ENCODE measurements around the gene ZBTB34. TPM values are rescaled to one million over a fixed set of nuclear protein-coding genes. Genes with fewer than 3 reads are reported as not detected.

Gene ZBTB34, protein sequence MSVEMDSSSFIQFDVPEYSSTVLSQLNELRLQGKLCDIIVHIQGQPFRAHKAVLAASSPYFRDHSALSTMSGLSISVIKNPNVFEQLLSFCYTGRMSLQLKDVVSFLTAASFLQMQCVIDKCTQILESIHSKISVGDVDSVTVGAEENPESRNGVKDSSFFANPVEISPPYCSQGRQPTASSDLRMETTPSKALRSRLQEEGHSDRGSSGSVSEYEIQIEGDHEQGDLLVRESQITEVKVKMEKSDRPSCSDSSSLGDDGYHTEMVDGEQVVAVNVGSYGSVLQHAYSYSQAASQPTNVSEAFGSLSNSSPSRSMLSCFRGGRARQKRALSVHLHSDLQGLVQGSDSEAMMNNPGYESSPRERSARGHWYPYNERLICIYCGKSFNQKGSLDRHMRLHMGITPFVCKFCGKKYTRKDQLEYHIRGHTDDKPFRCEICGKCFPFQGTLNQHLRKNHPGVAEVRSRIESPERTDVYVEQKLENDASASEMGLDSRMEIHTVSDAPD
- 15.6 and 15.8 TPM in 2 replicates for total RNA-seq (2021)
- long read RNA-seq, full-length matches to known transcripts: 4 of 4 reads
- long read RNA-seq, partial matches to known transcripts: 0 of 4 reads
- long read RNA-seq, other reads (novel, unspliced or antisense): 0 of 4 reads

DNA sequence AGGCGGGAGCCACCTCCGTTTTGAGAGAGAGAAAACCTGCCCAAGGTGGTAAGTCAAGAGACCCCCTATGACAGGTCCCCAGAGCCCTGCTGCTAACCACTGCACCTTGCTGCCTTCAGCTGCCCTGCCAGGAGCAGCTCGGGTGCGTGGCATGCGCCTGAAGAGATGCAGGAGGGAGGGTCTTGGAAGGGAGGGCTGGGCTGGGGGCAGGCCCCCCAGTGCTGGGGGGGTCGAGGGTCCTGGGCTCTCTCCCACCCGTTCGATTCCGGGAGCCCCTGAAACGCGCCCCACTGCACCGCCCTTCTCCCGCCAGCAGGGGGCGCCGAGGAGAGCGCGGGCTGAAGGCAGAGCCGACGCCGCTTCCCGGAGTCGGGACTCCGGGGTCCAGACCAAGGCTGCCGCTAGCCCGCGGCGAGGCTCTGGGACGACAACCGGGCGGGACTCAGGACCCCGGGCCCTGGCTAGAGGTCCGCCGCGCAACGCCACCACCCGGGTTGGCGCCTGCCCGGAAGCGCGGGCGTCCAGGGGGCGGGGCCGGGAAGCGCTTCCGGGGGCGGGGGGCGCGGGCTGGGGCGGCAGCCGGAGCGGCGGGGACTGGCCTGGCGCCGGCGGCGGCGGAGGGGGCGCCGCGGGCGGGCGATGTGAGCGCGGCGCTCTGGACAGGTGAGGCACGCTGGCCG, at the start of gene ZBTB34:
ZBTB34 (plus strand) TSS at position 563 of the 680 bp plus-strand sequence. CDS start 18,761 bp downstream, outside the sequence.
- Histone ChIP-seq H3K14ac (ENCODE audit: insufficient read depth, low read length) (no peak within 1 kb of the TSS; the same call in 1 of the 2 replicates), H2BK12ac (ENCODE audit: insufficient read length, low read depth, low read length) (no peak within 1 kb of the TSS), H3K23me2 (ENCODE audit: insufficient read length, low read depth, low read length, poor library complexity, severe bottlenecking) (peaks cover 12% of the 10 kb centered on the region), H3K18ac (ENCODE audit: insufficient read length, low read depth, low read length) (no peak within 1 kb of the TSS), H3K4me2 (ENCODE audit: insufficient read depth, insufficient read length, low read length) (peak within 1 kb of the TSS; percentile 89), H3K4ac (ENCODE audit: low read depth, low read length) (no peak within 1 kb of the TSS), H3K23ac (ENCODE audit: insufficient read length, low read depth, low read length) (no peak within 1 kb of the TSS), H2AFZ (ENCODE audit: low read length) (no peak within 1 kb of the TSS), H3K27me3 (ENCODE audit: insufficient read depth, low read length) (no peaks in the 10 kb centered on the region), H2BK120ac (ENCODE audit: low read depth, low read length, poor library complexity, severe bottlenecking) (no peak within 1 kb of the TSS), H4K8ac (replicated peaks; ENCODE audit: insufficient read length, low read depth, low read length) (no peak within 1 kb of the TSS), H2BK15ac (ENCODE audit: low read depth, low read length) (no peak within 1 kb of the TSS), H4K5ac (ENCODE audit: insufficient read length, low read depth, low read length) (no peak within 1 kb of the TSS), H3K56ac (ENCODE audit: insufficient read length, low read depth, low read length) (no peak within 1 kb of the TSS), H4K20me1 (ENCODE audit: control insufficient read depth, insufficient read depth, insufficient read length) (no peaks in the 10 kb centered on the region), H3K9ac (ENCODE audit: extremely low read depth, insufficient read length, low read length) (peak within 1 kb of the TSS; percentile 23), H3K27ac (ENCODE audit: insufficient read length, low read depth, low read length) (no peak within 1 kb of the TSS), H4K91ac (ENCODE audit: insufficient read length, low read depth, low read length) (no peak within 1 kb of the TSS), H2BK20ac (ENCODE audit: low read depth, low read length, poor library complexity, severe bottlenecking) (no peak within 1 kb of the TSS), H2AK5ac (ENCODE audit: insufficient read length, low read length) (no peak within 1 kb of the TSS), H3K9me3 (ENCODE audit: control insufficient read depth, low read depth, low read length) (no peaks in the 10 kb centered on the region), H3T11ph (ENCODE audit: low read length) (no peak within 1 kb of the TSS), H2BK5ac (ENCODE audit: insufficient read length, low read length) (no peak within 1 kb of the TSS), H3K79me2 (ENCODE audit: insufficient read depth, low read length) (peaks cover 5% of the 10 kb centered on the region; the same call in 1 of the 2 replicates), H3K79me1 (ENCODE audit: insufficient read depth, low read depth, low read length, poor library complexity, severe bottlenecking) (no peaks in the 10 kb centered on the region), H3K4me1 (ENCODE audit: insufficient read depth, low read length) (no peaks in the 10 kb centered on the region; the same call in 1 of the 2 replicates)
- TF ChIP-seq, protein P1, sequence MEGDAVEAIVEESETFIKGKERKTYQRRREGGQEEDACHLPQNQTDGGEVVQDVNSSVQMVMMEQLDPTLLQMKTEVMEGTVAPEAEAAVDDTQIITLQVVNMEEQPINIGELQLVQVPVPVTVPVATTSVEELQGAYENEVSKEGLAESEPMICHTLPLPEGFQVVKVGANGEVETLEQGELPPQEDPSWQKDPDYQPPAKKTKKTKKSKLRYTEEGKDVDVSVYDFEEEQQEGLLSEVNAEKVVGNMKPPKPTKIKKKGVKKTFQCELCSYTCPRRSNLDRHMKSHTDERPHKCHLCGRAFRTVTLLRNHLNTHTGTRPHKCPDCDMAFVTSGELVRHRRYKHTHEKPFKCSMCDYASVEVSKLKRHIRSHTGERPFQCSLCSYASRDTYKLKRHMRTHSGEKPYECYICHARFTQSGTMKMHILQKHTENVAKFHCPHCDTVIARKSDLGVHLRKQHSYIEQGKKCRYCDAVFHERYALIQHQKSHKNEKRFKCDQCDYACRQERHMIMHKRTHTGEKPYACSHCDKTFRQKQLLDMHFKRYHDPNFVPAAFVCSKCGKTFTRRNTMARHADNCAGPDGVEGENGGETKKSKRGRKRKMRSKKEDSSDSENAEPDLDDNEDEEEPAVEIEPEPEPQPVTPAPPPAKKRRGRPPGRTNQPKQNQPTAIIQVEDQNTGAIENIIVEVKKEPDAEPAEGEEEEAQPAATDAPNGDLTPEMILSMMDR (conservative IDR thresholded peaks at IDR 0.05): peak; percentile 100
- peak; percentile 76 for DNase-seq
- Mint-ChIP-seq H3K4me3 (peak within 1 kb of the TSS; percentile 81 to 87), H3K9me3 (no peaks in the 10 kb centered on the region), H3K27me3 (ENCODE audit: low read depth) (peaks cover 18% of the 10 kb centered on the region), H3K4me1 (peaks cover 30 to 40% of the 10 kb centered on the region in 2 experiments), H3K27ac (peak within 1 kb of the TSS in 2 of 3 experiments; percentile 62 to 89; a peak in 5 of 7 replicates), H3K36me3 (ENCODE audit: insufficient read depth in 1 of 3, low read depth in 3 of 3) (peaks cover 0 to 10% (median 6%) of the 10 kb centered on the region in 3 experiments; a peak in 5 of 7 replicates)
- no CpG with 5 or more reads among the region's 67 CpGs for WGBS (ENCODE audit: extremely low coverage, insufficient read length, low lambda C conversion rate)
